Glomerular endothelial cell (primary cell): ENCODE data around the gene SEMA7A. TPM values are rescaled to one million over a fixed set of nuclear protein-coding genes. Genes with fewer than 3 reads are reported as not detected.

ENCODE experiments used
- DNase-seq: peaks from one replicate; pipeline ENCODE4 v3.0.0-alpha.2; 2011; ENCODE audit warnings: low read depth, low spot score; ENCODE audit errors: extremely low read depth
- total RNA-seq: library from RNA; depleted of rRNA; stranded (reverse); fragments of >200 nt; gene quantifications from 2 replicates; pipeline ENCODE4 v1.2.3, GENCODE V29; 2015

Gene SEMA7A
- total RNA-seq, 1 donor from 2014 or later, result 15.3 TPM

DNA sequence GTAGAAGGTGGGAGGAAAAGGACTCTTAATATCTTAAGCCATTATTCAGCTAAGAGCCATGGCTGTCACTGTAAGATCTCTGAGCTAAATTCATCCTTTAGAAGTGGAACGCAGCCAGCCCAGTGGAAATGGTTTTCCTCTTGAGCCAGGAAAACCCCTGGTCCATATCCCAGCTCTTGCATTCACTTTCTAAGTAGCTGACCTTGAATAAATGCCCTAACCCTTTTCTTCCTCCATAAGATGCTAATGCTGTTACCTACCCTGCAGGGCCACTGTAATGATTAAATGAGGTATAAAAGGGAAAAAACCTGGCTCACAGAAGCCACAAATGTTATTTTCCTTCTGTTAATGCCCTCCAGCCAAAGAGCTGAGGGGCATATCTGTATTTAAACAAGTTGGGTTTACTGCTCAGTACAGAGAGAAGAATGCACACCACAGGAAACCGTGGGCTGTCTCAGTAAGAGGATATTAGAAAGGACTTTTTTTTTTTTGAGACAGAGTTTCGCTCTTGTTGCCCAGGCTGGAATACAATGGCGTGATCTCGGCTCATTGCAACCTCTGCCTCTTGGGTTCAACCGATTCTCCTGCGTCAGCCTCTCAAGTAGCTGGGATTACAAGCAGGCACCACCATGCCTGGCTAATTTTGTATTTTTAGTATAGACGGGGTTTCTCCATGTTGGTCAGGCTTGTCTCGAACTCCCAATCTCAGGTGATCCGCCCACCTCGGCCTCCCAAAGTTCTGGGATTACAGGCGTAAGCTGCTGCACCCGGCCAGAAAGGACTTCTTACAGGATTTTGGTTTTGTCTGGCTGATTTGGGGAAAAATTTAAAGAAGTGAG, 20.4 kb upstream of the SEMA7A start:
- no peak for DNase-seq

DNA sequence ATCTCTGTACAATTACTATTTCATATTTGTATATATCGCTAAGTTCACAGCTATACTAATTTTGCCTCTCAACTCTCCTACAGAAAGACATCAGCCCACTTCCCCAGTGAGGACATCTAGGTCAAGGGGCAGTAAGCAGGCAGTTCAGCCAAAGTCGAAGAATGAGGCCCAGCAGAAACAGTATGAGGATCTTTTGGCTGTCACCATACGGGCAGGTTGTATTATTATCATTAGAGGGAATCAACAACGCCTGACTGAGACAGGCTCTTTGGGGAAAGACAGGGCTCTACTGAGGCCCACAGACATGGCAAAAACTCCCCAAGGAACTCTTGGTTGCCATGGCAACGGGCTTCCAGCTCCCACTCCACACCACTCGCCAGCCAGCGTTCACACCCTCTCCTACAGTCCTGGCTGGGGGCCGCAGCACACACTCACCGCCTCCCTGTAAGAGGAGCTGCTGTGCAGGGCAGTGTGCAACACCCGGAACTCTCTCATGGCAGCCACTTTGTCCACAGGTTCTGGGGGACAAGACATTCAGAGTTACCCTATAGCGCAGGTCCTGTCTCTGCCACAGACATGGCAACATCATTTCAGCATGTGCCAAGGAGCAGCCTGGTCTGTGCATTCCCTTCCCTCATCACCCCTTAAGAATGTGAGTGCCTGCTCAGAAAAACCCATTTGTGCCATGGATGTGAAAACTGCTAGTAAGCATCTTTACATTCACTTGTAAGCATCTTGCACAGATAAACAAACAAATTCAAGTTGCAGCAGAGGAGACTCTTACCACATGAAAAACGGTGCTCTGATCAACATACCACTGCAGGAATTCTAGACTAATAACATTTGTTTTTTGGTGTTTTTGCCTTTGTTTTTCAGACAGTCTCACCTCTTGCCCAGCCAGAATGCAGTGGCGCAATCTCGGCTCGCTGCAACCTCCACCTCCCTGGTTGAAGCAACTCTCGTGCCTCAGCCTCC, 18.4 kb upstream of the SEMA7A start:
- DNase-seq, result no peak

GRCh38 chr15:74451322-74451721, 17.6 kb upstream of the SEMA7A start:
- no peak for DNase-seq

DNA sequence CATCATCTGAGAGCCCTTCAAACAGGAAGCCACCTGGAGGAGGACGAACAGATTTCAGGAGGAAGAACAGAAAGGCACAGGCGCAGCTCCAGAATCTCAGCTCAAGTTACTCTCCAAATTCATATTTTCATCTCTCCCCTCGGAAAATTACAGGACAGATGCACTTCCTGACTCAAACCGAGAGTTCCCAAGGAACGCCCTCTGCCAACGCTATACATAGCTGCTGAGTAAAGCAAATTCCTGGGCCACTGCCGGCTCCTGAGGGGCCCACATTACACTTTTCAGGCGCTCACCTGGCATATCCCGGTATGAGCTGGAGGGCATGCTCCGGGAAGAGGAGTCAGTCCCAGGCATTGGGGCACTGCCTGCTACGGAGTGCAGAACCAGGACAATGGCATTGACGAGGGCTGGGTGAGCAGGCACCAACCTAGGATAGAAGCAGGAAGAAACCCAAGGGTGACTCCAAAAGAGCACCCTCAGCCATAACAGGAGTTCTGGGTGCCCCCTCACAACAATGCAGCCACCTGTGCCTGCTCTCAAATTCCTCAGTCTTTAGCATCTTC, 16.0 kb upstream of the SEMA7A start:
- DNase-seq, result no peak

- no peak for DNase-seq
These were observed 15.3 kb upstream of the SEMA7A start for GRCh38 chr15:74449095-74449494.

- DNase-seq, result no peak
These were observed 12.3 kb upstream of the SEMA7A start for GRCh38 chr15:74445816-74446763.

- DNase-seq, result no peak
These were observed 10.6 kb upstream of the SEMA7A start for GRCh38 chr15:74444106-74445062.

DNA sequence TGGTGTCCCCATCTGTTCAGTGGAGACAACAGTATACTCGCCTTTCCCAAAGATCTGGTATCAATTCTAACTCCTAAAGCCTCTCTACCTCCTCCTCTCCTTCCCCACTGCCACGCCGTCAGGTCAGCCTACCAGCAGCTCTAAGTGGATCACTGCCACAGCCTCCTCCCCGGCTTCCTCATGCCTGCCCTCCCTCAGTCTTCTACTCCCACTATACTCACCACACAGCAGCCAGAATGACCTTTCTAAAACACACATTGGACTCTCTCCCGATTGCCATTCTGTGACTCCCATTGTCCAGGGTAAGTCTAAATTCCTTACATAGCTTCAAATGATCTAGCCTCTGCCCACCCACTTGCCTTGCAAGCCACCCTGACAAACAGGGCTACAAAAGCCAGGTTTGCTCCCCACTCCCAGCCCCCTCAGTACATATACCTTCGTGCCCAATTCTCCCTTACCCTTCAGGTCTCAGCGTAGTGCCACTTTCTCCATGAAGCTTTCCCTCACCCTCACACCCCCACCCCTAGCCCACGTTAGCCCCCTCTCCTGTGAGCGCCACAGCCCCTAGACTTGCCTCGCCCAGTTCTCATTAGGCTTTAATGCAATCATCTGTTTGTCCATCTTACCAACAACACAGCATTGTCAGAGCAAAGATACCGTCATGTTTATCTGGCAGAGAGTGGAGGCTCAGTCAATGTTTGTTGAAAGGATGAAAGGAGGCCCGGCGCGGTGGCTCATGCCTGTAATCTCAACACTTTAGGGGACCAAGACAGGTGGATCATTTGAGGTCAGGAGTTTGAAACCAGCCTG, 9.5 kb upstream of the SEMA7A start:
- no peak for DNase-seq

DNA sequence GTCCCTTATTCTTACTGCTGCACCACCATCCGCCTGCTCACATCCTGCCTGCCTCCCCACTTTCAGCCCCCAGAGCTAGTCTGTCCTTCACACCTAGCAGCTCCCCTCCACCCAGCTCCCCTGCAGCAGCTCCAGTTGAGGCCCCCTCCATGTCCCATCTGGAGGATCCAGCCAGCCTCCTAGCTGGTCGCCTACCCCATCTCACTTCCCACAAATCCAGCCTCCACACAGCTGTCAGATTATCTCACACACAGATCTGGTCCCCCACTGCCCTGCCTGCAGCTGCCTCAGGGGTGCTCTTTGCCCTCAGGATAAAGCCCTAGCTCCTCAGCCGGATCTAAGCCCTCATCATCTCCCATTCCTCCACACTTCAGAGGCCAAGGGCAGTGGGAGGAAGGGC, 8.8 kb upstream of the SEMA7A start:
- DNase-seq, result no peak

- no peak for DNase-seq
These were observed 8.3 kb upstream of the SEMA7A start for GRCh38 chr15:74442063-74442462.

GRCh38 chr15:74441248-74441941, 7.6 kb upstream of the SEMA7A start:
- DNase-seq, result no peak

DNA sequence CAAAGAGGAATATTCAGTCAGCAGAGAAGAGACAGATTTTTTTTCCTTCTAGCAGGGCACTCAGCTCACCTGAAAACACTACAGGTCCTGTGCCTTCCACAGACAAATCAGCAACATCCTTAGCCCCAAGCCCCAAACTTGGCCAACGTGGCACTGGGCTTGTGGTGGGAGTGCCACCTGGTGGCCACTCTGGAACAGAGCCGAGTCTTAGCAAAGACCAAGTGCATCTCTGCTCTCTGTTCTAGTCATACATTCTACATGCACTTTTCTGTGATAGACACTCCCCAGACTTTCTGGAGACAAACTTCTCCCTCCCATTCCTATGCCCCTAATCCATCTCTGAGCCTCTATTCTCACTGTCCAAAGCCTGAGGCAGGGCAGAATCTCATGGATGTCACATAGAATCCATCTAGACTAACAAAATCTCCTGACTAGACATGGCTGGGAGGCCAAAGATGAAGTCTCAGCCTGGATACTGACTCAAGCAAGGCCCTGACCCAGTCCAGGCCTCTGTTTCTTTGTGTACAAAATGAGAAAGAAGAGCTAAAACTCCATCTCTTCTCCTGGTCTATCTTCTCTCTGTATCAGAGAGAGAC, 5.1 kb upstream of the SEMA7A start:
- DNase-seq, result peak; percentile 47

- no peak for DNase-seq
These were observed 4.4 kb upstream of the SEMA7A start for GRCh38 chr15:74438206-74438605.

DNA sequence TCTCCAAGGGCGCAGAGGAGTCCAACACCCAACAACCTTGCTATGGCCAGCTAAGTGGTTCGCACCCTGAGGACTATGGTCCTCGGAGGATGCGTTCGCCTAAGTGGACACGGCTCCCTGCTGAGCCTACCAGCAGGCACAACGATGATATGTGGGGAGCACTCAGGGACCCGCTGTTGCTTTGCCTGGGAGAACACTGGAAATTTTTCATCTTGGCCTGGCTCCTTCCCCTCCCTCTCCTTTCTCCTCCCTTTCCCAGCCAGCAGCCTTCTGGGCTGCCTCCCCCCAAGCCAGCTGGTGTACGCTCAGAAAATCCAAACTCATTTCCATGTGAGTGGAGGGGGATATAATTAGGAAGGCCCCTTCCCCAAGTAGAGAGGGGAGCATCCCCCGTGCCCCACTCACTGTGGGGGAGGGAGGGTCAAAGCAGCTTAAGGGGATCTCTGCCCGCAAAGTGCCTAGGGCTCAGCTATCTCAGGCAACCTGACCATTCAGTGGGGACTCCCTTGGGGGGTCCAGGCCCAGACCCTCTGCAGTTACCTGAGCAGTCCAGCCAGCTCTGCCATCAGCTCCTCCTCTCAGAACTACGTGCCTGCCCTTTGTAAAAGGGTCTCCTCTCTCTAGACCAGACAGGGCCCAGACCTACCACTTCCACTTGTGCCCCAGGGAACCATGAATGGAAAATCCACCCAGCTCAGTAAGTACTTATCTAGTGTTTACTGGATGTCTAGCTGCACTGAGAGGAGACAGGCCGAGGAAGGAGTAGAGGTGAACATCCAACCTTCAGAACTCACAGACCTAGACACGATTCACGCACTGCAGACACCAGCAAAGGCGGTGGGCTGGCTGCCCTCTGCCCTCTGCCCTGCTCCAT, 742 bp upstream of the SEMA7A start:
- DNase-seq, result no peak

- no peak for DNase-seq
These were observed 678 bp downstream of the SEMA7A start for GRCh38 chr15:74432968-74433591.
